HL-60 (cell line): Measurements from ENCODE around the gene ARFGEF3.

ENCODE experiments used
- POLR2AphosphoS5 ChIP-seq: IDR thresholded peaks from 2 replicates; pipeline ENCODE4 v1.6.1; 2012; ENCODE audit warnings: low read depth
- TF ChIP-seq, protein P1 (sequence below): IDR thresholded peaks from one replicate; pipeline ENCODE4 v1.5.1; 2011; ENCODE audit warnings: low read length, control low read depth, inconsistent platforms; ENCODE audit not compliant: insufficient read depth

- TF ChIP-seq, protein P1, sequence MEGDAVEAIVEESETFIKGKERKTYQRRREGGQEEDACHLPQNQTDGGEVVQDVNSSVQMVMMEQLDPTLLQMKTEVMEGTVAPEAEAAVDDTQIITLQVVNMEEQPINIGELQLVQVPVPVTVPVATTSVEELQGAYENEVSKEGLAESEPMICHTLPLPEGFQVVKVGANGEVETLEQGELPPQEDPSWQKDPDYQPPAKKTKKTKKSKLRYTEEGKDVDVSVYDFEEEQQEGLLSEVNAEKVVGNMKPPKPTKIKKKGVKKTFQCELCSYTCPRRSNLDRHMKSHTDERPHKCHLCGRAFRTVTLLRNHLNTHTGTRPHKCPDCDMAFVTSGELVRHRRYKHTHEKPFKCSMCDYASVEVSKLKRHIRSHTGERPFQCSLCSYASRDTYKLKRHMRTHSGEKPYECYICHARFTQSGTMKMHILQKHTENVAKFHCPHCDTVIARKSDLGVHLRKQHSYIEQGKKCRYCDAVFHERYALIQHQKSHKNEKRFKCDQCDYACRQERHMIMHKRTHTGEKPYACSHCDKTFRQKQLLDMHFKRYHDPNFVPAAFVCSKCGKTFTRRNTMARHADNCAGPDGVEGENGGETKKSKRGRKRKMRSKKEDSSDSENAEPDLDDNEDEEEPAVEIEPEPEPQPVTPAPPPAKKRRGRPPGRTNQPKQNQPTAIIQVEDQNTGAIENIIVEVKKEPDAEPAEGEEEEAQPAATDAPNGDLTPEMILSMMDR = no peak
- no peak for TF ChIP-seq POLR2AphosphoS5
These were observed 93.7 kb downstream of the ARFGEF3 start for GRCh38 chr6:138255443-138255842.
